ENCODE results near the gene ITPRID2.

GRCh38 chr2:181949047-181949446 lies 57.5 kb downstream of the ITPRID2 start:
- TF ChIP-seq CTCF (IDR thresholded peaks at IDR 0.05) (no peak), EP300 (IDR thresholded peaks at IDR 0.05) (no peak)
